ENCODE data around the gene TAF6L.

DNA sequence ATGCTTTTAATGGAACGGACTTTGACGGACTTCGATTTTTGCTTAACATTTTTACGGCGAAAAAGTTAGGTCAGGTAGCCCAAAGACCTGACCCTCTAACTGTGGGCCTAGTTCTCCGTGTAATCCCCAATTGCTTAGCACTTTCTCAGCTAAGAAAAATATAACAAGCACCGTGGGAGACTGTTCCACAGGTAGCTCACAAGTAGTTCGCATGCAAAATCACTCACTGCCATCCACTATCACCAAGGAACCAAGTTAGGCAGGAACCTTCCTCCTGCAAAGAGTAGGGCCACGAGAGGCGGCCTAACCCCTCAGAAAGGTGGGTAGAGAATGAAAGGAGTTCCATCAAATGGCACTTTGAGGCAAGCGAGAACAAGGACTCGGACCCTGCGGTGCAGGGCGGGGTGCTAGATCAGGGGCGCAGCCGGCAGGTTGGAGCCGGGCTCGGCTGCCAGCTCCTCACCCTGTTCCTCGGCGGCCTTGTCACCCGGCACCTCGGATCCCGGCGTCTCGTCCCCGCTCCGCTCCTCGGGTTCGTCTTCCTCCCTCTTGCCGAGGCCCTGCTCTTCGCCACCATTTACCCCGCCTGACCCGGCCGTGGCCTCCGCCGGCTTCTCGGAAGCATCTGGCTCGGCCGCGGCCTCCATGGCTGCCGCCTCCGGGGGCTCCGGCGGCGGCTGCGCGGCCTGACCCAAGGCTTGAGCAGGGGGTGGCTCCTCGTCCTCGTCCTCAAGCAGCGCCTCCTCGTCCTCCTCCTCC is 44.9 kb upstream of the TAF6L start:
- TF ChIP-seq, protein P1, sequence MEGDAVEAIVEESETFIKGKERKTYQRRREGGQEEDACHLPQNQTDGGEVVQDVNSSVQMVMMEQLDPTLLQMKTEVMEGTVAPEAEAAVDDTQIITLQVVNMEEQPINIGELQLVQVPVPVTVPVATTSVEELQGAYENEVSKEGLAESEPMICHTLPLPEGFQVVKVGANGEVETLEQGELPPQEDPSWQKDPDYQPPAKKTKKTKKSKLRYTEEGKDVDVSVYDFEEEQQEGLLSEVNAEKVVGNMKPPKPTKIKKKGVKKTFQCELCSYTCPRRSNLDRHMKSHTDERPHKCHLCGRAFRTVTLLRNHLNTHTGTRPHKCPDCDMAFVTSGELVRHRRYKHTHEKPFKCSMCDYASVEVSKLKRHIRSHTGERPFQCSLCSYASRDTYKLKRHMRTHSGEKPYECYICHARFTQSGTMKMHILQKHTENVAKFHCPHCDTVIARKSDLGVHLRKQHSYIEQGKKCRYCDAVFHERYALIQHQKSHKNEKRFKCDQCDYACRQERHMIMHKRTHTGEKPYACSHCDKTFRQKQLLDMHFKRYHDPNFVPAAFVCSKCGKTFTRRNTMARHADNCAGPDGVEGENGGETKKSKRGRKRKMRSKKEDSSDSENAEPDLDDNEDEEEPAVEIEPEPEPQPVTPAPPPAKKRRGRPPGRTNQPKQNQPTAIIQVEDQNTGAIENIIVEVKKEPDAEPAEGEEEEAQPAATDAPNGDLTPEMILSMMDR (IDR thresholded peaks at IDR 0.05): no peak
- no peak for TF ChIP-seq POLR2A (IDR thresholded peaks at IDR 0.05)
